Skeletal muscle satellite cell (primary cell): ENCODE results near the gene FBXL16.

Source experiments
- H3K27me3 ChIP-seq: 2 replicates; pipeline ENCODE4 v1.7.0; 2013; ENCODE audit warnings: low read length; ENCODE audit not compliant: control insufficient read depth, insufficient read depth
- H3K36me3 ChIP-seq: 2 replicates; pipeline ENCODE4 v1.7.0; 2013; ENCODE audit warnings: mild to moderate bottlenecking, control low read depth, low read length; ENCODE audit not compliant: insufficient read depth
- H3K4me1 ChIP-seq: 2 replicates; pipeline ENCODE4 v1.7.0; 2013; ENCODE audit warnings: low read length; ENCODE audit not compliant: control insufficient read depth, insufficient read depth
- H3K4me2 ChIP-seq: 2 replicates; pipeline ENCODE4 v1.7.0; 2013; ENCODE audit warnings: mild to moderate bottlenecking, low read length
- H3K4me3 ChIP-seq: 2 replicates; pipeline ENCODE4 v1.7.0; 2013; ENCODE audit warnings: low read length
- H3K9ac ChIP-seq: 2 replicates; pipeline ENCODE4 v1.7.0; 2013; ENCODE audit warnings: mild to moderate bottlenecking, low read depth, low read length, moderate library complexity
- H3K9me3 ChIP-seq: replicated peaks from 2 replicates; pipeline ENCODE4 v1.7.0; 2013; ENCODE audit warnings: mild to moderate bottlenecking, control low read depth, low read length

Gene FBXL16

DNA sequence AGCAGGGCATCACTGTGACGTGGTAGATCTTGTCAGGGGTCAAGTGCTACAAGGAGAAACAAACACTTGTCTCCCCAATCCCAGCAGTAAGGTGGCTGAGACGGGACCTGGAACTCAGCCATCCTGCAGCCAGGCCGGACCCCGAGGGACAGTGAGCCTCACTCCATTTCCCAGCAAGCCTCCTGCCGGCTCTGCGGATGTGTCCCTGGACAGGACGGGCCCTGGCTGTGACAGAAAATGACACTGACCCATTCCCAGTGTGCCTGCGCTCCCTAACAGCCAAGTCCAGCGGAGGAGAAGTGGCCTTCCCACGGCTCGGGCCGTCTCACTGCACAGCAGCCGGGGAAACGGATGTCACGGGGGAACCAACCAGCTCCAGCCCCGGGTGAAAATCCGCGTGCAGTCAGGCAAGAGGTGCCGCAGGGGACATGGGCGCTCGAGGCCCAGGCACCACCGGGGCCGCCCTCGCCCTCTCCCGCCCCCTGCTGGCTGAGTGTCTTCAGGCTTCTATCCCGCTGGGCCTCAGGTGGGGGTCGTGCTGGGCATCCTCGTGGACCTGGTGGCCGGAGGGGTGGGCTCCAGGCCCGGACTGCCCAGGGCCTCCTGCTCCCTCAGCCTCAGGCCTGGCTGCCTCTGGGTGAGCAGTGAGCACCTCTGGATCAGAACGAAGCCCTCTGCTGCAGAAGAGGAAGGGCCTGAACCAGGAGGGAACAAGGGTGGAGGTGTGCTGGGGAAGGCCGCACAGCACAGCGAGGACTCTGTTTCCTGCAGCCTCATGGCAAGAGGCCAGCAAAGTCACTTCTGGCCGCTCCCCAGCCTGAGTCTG is 28.0 kb upstream of the FBXL16 start:
- Histone ChIP-seq H3K27me3 (no peaks in the 10 kb centered on the region), H3K36me3 (peaks cover 36% of the 10 kb centered on the region), H3K4me3 (no peak overlapping the region), H3K9me3 (no peaks in the 10 kb centered on the region), H3K4me1 (peaks cover under 1% of the 10 kb centered on the region), H3K9ac (no peak overlapping the region), H3K4me2 (no peak overlapping the region)

DNA sequence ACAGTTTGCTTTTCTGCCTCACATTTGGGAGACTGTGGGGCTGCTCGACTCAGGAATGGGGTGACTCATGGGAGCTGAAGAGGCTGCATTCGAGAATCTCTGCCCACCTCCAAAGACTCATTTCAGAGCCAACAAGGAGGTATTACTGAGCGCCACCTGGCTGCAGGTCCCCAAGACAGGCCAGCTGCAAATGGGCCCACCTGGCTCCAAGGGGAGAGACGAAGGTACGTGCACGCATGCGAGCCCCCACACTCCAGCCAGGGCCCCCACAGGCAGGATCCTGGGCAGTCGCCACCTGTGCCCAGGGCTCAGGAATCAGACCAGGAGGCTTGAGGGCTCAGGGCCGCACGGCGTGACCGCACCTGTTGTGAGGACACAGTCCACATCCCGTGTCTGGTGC is 27.3 kb upstream of the FBXL16 start:
- H3K9ac ChIP-seq: no peak overlapping the region
- peaks cover 36% of the 10 kb centered on the region for H3K36me3 ChIP-seq

DNA sequence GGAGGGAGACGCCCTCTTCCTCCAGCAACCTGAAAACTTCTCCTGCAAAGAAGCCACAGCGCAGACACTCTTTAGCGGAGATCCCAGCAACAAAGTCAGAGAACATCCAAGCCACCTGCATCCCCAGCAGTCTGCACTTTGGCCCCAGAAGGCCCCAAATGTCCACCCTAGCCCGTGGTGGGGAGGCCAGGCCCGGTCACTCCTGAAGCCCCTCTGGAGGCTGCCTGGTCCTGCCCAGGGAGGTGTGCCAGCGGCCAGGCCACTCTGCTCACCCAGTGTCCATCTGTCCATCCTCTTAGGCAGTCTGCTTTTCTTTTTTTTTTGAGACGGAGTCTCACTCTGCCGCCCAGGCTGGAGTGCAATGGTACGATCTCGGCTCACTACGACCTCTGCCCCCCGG is 26.7 kb upstream of the FBXL16 start:
- H3K4me1 ChIP-seq: peaks cover 8% of the 10 kb centered on the region
- H3K9me3 ChIP-seq: no peaks in the 10 kb centered on the region
- no peak overlapping the region for H3K9ac ChIP-seq
- no peak overlapping the region for H3K4me2 ChIP-seq
- no peaks in the 10 kb centered on the region for H3K27me3 ChIP-seq
- peaks cover 30% of the 10 kb centered on the region for H3K36me3 ChIP-seq
- no peak overlapping the region for H3K4me3 ChIP-seq

More for the DNA sequence above, 27.3 kb upstream of the FBXL16 start:
- Histone ChIP-seq H3K4me3 (no peak overlapping the region), H3K27me3 (no peaks in the 10 kb centered on the region), H3K4me2 (no peak overlapping the region), H3K9me3 (no peaks in the 10 kb centered on the region), H3K4me1 (peaks cover 3% of the 10 kb centered on the region)

DNA sequence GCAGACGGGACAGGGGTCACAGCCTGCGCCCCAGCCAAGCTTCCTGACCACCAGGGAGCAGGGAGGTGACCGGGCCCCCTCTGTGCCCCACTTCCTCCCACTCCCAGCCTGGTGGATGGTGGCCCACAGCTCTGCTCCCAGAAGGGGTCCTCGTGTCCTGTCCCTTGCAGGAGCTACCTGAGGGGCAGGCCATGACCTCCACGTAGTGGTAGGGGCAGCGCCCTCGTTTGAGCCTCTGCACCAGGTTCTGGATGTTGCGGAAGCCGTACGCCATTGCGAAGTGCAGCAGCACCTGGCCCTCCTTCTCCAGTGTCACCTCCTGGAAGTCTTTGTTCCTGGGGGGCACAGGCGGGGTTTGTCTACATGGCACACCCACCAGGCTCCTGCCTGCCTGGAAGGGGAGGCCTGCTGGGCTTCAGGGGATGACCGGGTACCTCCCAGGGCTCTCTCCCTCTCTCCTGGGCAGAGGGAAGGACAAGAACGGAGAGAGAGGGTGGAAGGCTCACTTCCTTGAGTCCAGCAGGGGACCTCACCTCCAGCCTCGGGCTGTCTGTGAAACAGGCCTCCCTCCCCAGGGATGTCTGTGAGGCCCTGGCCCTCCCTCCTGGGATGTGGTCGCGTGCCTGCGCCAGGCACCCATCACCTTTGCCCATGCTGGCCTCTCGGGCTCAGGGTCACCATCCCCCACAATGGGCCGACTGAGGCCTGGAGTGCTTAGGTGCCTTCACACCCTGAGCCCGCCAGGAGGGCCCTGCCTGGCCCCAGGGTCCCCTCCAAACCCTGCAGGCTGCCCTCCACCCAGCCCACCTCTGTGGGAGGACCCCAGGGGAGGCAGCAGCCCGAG is 25.3 kb upstream of the FBXL16 start:
- Histone ChIP-seq H3K9me3 (no peaks in the 10 kb centered on the region), H3K4me2 (no peak overlapping the region), H3K9ac (no peak overlapping the region), H3K4me1 (peaks cover 14% of the 10 kb centered on the region), H3K36me3 (peaks cover 22% of the 10 kb centered on the region), H3K27me3 (no peaks in the 10 kb centered on the region), H3K4me3 (no peak overlapping the region)

DNA sequence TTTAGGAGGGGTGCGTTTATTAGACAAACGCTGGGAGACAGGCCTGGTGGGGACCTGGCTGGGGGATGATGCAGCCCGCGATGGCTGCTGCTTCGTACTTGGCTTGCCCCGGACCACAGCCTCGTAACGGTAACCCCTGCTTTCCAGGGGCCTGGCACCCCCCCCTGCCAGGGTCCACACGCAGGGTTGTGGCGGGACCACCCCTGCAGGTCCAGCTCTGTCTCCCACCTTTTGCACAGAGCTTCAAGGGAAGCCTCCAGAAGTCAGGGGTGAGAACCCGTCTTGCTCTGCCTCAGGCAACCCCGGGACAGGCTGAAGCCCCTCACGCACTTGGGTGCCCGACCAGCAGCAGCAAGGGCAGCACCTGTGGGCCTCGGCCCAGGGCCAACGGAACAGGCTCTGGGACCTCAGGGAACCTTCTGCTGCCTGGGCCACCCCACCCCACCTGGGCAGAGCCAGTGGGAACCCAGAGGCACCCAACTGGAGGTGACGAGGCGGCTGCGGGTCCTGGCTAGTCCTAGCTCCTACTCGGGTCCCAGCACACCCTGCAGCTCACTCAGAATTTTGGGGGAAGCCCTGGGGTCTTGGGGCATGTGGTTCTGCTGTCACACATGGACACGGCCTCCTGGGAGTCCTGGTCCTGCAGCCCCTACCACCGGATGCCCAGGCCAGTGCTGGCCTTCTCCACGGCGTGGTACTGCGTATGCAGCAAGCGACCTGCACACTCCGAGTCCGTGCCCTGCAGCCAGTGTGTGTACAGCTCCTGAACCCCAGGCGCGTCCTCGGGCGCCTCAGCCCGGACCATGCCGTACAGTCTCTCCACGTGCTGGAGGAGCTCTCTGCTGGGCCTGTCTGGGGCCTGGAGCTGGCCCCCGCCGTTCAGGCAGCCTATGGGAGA is 24.4 kb upstream of the FBXL16 start:
- H3K4me3 ChIP-seq: no peak overlapping the region
- no peaks in the 10 kb centered on the region for H3K27me3 ChIP-seq
- H3K36me3 ChIP-seq: peaks cover 22% of the 10 kb centered on the region
- H3K4me2 ChIP-seq: no peak overlapping the region
- H3K4me1 ChIP-seq: peaks cover 14% of the 10 kb centered on the region
- no peaks in the 10 kb centered on the region for H3K9me3 ChIP-seq
- no peak overlapping the region for H3K9ac ChIP-seq

DNA sequence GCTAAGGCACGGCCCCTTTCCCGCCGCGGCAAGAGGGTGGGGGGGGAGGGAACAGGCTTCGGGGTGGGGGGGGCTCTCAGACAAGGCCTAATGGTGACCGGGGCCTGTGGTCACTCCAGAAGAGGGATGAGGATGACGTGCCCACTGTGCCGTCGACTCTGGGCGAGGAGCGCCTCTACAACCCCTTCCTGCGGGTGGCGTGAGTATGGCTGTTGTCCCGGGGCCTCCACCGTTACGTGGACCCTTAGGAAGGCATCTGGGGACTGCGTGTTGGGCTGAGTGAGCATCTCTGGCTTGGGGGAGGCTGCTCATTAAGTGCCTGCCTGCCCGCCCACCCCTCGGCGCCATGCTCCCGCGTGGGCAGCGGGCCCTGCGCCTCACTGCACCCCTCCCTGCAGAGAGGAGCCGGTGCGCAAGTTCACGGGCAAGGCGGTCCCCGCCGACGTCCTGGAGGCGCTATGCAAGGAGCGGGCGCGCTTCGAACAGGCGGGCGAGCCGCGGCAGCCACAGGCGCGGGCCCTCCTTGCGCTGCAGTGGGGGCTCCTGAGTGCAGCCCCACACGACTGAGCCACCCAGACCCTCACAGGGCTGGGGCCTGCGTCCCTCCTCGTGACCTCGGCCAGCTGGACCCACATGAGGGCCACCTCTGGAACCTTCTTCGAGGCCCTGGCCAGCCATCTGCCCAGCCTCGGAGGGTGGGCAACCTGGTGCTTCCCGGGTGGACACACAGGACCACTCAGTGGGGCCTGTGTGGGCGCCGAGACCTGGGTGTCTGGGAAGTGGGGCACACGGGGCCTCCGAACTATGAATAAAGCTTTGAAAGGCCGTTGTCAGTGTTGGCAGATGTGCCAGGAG is 23.5 kb upstream of the FBXL16 start:
- H3K36me3 ChIP-seq: peaks cover 17% of the 10 kb centered on the region
- peak overlapping the region; percentile 93 for H3K4me2 ChIP-seq
- H3K4me1 ChIP-seq: peaks cover 14% of the 10 kb centered on the region
- H3K27me3 ChIP-seq: no peaks in the 10 kb centered on the region
- peak overlapping the region; percentile 75 for H3K4me3 ChIP-seq
- H3K9me3 ChIP-seq: no peaks in the 10 kb centered on the region
- no peak overlapping the region for H3K9ac ChIP-seq

DNA sequence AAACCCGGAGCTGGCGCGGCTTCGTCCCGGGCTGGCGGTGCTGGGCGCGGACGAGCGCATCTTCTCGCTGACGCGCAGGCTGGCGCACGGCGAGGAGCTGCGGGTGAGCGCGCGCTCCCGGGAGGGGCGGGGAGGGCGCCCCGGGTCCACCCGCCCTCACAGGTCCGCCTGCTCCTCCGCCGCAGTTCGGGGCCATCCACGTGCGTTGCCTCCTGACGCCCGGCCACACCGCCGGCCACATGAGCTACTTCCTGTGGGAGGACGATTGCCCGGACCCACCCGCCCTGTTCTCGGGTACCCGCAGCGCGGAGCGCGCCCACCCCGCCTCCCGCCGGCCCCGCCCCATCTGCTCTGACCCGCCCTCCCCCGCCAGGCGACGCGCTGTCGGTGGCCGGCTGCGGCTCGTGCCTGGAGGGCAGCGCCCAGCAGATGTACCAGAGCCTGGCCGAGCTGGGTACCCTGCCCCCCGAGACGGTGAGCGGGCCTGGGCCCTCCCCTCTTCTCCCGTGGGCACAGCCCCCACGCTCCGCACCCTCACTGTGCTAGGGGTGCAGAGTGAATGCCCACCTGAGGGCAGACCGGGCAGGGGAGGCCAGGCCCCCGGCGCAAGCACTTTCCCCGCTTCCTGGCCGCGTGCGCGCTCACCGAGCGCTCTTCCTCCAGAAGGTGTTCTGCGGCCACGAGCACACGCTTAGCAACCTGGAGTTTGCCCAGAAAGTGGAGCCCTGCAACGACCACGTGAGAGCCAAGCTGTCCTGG is 22.7 kb upstream of the FBXL16 start:
- no peak overlapping the region for H3K9ac ChIP-seq
- H3K9me3 ChIP-seq: no peaks in the 10 kb centered on the region
- peaks cover 14% of the 10 kb centered on the region for H3K4me1 ChIP-seq
- peaks cover 9% of the 10 kb centered on the region for H3K36me3 ChIP-seq
- H3K4me2 ChIP-seq: peak overlapping the region; percentile 93
- H3K27me3 ChIP-seq: no peaks in the 10 kb centered on the region
- peak overlapping the region; percentile 75 for H3K4me3 ChIP-seq

DNA sequence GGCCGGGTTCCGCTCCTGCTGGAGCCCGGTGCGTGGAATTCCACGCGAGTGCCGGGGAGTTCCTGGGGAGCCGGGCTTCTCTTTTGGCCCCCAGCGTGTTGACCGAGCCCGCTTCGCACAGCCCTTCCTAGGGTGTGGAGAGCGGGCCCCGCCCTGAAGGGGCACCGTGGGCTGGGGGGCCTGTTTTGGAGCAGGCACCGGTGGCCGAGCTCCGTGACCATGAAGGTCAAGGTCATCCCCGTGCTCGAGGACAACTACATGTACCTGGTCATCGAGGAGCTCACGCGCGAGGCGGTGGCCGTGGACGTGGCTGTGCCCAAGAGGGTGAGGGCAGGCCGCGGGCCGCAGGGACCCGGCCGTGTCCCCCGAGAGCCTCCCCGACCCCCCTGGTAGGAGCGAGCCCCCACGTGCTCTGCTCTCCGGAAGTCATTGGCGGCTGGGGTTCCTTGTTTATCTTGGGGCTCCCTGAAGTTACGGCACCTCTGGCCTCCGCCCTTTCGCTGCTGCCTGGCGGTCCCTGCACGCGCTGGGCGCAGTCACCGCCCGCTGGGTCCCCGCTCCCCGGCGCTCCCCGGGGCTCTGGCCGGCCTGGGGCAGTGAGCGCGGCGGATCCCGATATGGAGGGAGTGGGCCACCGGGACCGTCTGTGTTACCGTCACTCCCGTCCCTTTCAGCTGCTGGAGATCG is 21.8 kb upstream of the FBXL16 start:
- Histone ChIP-seq H3K27me3 (no peaks in the 10 kb centered on the region), H3K4me3 (peak overlapping the region; percentile 75), H3K36me3 (peaks cover 5% of the 10 kb centered on the region), H3K9me3 (no peaks in the 10 kb centered on the region), H3K9ac (peak overlapping the region; percentile 67), H3K4me1 (peaks cover 14% of the 10 kb centered on the region), H3K4me2 (peak overlapping the region; percentile 93)

DNA sequence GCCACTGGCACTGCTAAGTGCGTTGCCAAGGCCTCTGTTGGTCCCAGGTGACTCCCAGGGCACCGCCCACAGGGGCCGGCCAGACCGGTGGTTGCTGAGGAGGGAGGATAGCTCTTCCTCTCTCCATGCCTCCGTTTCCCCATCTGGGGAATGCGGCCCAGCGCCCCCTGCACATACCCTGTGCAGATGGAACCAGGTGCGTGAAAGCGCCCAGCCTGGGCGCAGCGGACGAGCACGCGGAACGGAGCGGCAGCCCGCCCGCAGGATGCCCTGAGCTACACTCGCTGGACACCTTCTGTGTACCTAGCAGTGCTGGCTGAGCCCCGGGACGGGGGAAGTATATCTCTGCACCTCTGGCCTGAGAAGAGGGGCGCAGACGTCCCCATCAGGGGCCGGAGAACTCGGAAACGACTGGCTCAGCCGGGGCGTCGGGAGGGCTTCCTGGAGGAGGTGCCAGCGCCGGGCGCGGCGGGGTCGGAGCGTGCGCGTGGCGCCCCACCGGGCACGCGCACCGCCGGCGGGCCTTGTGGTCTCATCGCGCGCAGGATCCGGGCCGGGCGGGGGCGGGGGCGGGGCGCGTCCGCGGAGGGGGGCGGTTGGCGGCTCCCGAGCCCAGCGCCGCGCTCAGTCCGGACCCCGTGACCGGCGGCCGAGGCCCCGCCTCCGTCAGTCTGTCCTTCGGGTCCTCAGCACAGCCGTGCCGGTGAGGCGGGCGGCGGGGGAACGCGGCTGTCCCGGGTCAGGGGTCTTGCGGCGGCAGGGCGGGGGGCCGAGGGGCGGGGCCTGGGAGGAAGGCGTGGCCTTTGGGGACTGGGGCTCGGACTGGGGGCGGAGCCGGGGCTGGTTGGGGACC is 21.1 kb upstream of the FBXL16 start, which contains the start of the genes CCDC78 and HAGHL:
CCDC78 (minus strand) TSS at position 6 of the 853 bp plus-strand sequence. CDS start 76 bp downstream, outside the sequence.
HAGHL (plus strand) TSS at position 669 of the 853 bp plus-strand sequence. CDS start 404 bp downstream, outside the sequence.
- H3K9ac ChIP-seq: peak within 1 kb of the TSS; percentile 67
- no peaks in the 10 kb centered on the region for H3K27me3 ChIP-seq
- no peaks in the 10 kb centered on the region for H3K9me3 ChIP-seq
- peaks cover 19% of the 10 kb centered on the region for H3K4me1 ChIP-seq
- peak within 1 kb of the TSS; percentile 75 for H3K4me3 ChIP-seq
- H3K4me2 ChIP-seq: peak within 1 kb of the TSS; percentile 93
- peaks cover 5% of the 10 kb centered on the region for H3K36me3 ChIP-seq
